H9 (cell line): Measurements from ENCODE around the gene EID1. TPM values are rescaled to one million over a fixed set of nuclear protein-coding genes. Genes with fewer than 3 reads are reported as not detected.

Experiments used
- DNase-seq: peaks from one replicate; pipeline ENCODE4 v3.0.0-alpha.2; 2017
- H2AFZ ChIP-seq: one replicate; pipeline ENCODE4 v1.6.1; 2013; ENCODE audit warnings: mild to moderate bottlenecking, low read length, control low read depth, moderate library complexity
- H2AK5ac ChIP-seq: 2 replicates; pipeline ENCODE4 v1.6.1; 2013; ENCODE audit warnings: low read length, control low read depth, mixed read lengths; ENCODE audit not compliant: insufficient read length
- H2BK120ac ChIP-seq: one replicate; pipeline ENCODE4 v1.6.1; 2013; ENCODE audit warnings: low read depth, mild to moderate bottlenecking, low read length, control low read depth, inconsistent platforms; ENCODE audit not compliant: poor library complexity, severe bottlenecking
- H2BK12ac ChIP-seq: 2 replicates; pipeline ENCODE4 v1.6.1; 2013; ENCODE audit warnings: low read length, control low read depth, mixed read lengths, low read depth; ENCODE audit not compliant: insufficient read length
- H2BK15ac ChIP-seq: 2 replicates; pipeline ENCODE4 v1.6.1; 2013; ENCODE audit warnings: low read depth, low read length, control low read depth
- H2BK20ac ChIP-seq: one replicate; pipeline ENCODE4 v1.6.1; 2013; ENCODE audit warnings: low read depth, mild to moderate bottlenecking, low read length, control low read depth, inconsistent platforms; ENCODE audit not compliant: poor library complexity, severe bottlenecking
- H2BK5ac ChIP-seq: 2 replicates; pipeline ENCODE4 v1.6.1; 2013; ENCODE audit warnings: low read length, control low read depth, mixed read lengths; ENCODE audit not compliant: insufficient read length
- H3K14ac ChIP-seq: 2 replicates; pipeline ENCODE4 v1.6.1; 2013; ENCODE audit warnings: low read length, control low read depth; ENCODE audit not compliant: insufficient read depth
- H3K18ac ChIP-seq: 2 replicates; pipeline ENCODE4 v1.6.1; 2013; ENCODE audit warnings: low read depth, mild to moderate bottlenecking, mixed read lengths, low read length, control low read depth; ENCODE audit not compliant: insufficient read length
- H3K23ac ChIP-seq: 2 replicates; pipeline ENCODE4 v1.6.1; 2013; ENCODE audit warnings: low read length, control low read depth, mixed read lengths, low read depth; ENCODE audit not compliant: insufficient read length
- H3K23me2 ChIP-seq: 2 replicates; pipeline ENCODE4 v1.6.1; 2013; ENCODE audit warnings: low read depth, mild to moderate bottlenecking, mixed read lengths, low read length, control low read depth; ENCODE audit not compliant: insufficient read length, poor library complexity, severe bottlenecking
- H3K27ac ChIP-seq: 2 replicates; pipeline ENCODE4 v1.5.1; 2013; ENCODE audit warnings: low read length, control low read depth, mixed read lengths, low read depth; ENCODE audit not compliant: insufficient read length
- H3K27me3 ChIP-seq: 2 replicates; pipeline ENCODE4 v1.6.1; 2013; ENCODE audit warnings: low read length, control low read depth, inconsistent platforms; ENCODE audit not compliant: insufficient read depth
- H3K4ac ChIP-seq: 2 replicates; pipeline ENCODE4 v1.6.1; 2013; ENCODE audit warnings: low read depth, mild to moderate bottlenecking, control low read depth, inconsistent platforms, low read length, moderate library complexity
- H3K4me1 ChIP-seq: 2 replicates; pipeline ENCODE4 v1.6.1; 2013; ENCODE audit warnings: low read length, control low read depth, inconsistent platforms; ENCODE audit not compliant: insufficient read depth
- H3K4me2 ChIP-seq: 2 replicates; pipeline ENCODE4 v1.6.1; 2013; ENCODE audit warnings: low read length, control low read depth, mixed read lengths; ENCODE audit not compliant: insufficient read length, insufficient read depth
- H3K56ac ChIP-seq: 2 replicates; pipeline ENCODE4 v1.6.1; 2013; ENCODE audit warnings: low read depth, mild to moderate bottlenecking, mixed read lengths, low read length, control low read depth; ENCODE audit not compliant: insufficient read length
- H3K79me1 ChIP-seq: 2 replicates; pipeline ENCODE4 v1.6.1; 2013; ENCODE audit warnings: low read depth, mild to moderate bottlenecking, moderate library complexity, low read length, control low read depth, inconsistent platforms; ENCODE audit not compliant: insufficient read depth, poor library complexity, severe bottlenecking
- H3K79me2 ChIP-seq: 2 replicates; pipeline ENCODE4 v1.6.1; 2013; ENCODE audit warnings: low read length, control low read depth, inconsistent platforms; ENCODE audit not compliant: insufficient read depth
- H3K9ac ChIP-seq: 2 replicates; pipeline ENCODE4 v1.6.1; 2013; ENCODE audit warnings: low read length, control low read depth, mixed read lengths; ENCODE audit not compliant: insufficient read length; ENCODE audit errors: extremely low read depth
- H3K9me3 ChIP-seq: one replicate; pipeline ENCODE4 v1.6.1; 2013; ENCODE audit warnings: low read depth, low read length, inconsistent platforms; ENCODE audit not compliant: control insufficient read depth
- H3T11ph ChIP-seq: one replicate; pipeline ENCODE4 v1.6.1; 2013; ENCODE audit warnings: mild to moderate bottlenecking, low read length, control low read depth, inconsistent platforms
- H4K20me1 ChIP-seq: one replicate; pipeline ENCODE4 v1.6.1; 2013; ENCODE audit not compliant: control insufficient read depth, insufficient read length, insufficient read depth
- H4K5ac ChIP-seq: 2 replicates; pipeline ENCODE4 v1.6.1; 2013; ENCODE audit warnings: low read depth, mild to moderate bottlenecking, mixed read lengths, low read length, control low read depth; ENCODE audit not compliant: insufficient read length
- H4K8ac ChIP-seq: replicated peaks from 2 replicates; pipeline ENCODE4 v1.6.1; 2013; ENCODE audit warnings: low read length, control low read depth, mixed read lengths, low read depth; ENCODE audit not compliant: insufficient read length
- H4K91ac ChIP-seq: 2 replicates; pipeline ENCODE4 v1.6.1; 2013; ENCODE audit warnings: low read depth, mild to moderate bottlenecking, moderate library complexity, mixed read lengths, low read length, control low read depth; ENCODE audit not compliant: insufficient read length
- H3K27ac Mint-ChIP-seq, 3 experiments: 2 replicates in 2 of 3; 3 replicates in 1 of 3; pipeline ENCODE4 v1.8.0; 2020 to 2021; ENCODE audit warnings: mixed read lengths in 3 of 3, mild to moderate bottlenecking in 1 of 3, moderate library complexity in 1 of 3
- H3K27me3 Mint-ChIP-seq: 2 replicates; pipeline ENCODE4 v1.8.0; 2021; ENCODE audit warnings: low read depth, mild to moderate bottlenecking, moderate library complexity, mixed read lengths
- H3K36me3 Mint-ChIP-seq, 3 experiments: 2 replicates in 2 of 3; 3 replicates in 1 of 3; pipeline ENCODE4 v1.8.0; 2020 to 2021; ENCODE audit warnings: low read depth in 3 of 3, mixed read lengths in 3 of 3; ENCODE audit not compliant: insufficient read depth in 1 of 3
- H3K4me1 Mint-ChIP-seq, 2 experiments: 2 replicates each; pipeline ENCODE4 v1.8.0; 2020; ENCODE audit warnings: mixed read lengths in 2 of 2
- H3K4me3 Mint-ChIP-seq, 2 experiments: 2 replicates in 1 of 2; 3 replicates in 1 of 2; pipeline ENCODE4 v1.8.0; 2020 to 2021; ENCODE audit warnings: mild to moderate bottlenecking in 2 of 2, mixed read lengths in 2 of 2, moderate library complexity in 1 of 2
- H3K9me3 Mint-ChIP-seq, 2 experiments: 2 replicates in 1 of 2; 3 replicates in 1 of 2; pipeline ENCODE4 v1.8.0; 2020; ENCODE audit warnings: mild to moderate bottlenecking in 2 of 2, mixed read lengths in 2 of 2, moderate library complexity in 1 of 2
- CTCF ChIP-seq: fragments of 200-600 bp; sonication (generic); conservative IDR thresholded peaks from 3 replicates; pipeline ENCODE4 v1.8.0; 2021; ENCODE audit warnings: antibody characterized with exemption, mild to moderate bottlenecking
- WGBS: extraction: QIAGEN DNeasy Blood & Tissue Kit; methylation state at CpG from one replicate; pipeline ENCODE4 v1.1.7; 2013; ENCODE audit warnings: missing lambda C conversion rate, low lambda C conversion rate, mixed read lengths; ENCODE audit not compliant: insufficient read length; ENCODE audit errors: extremely low coverage; 5-methylcytosine and 5-hydroxymethylcytosine counted together
- total RNA-seq: library from RNA; stranded (reverse); gene quantifications from 2 replicates; pipeline ENCODE4 v1.2.1, GENCODE V29; 2021

The EID1 gene
- total RNA-seq, 1 experiment from 2014 or later, result 113 TPM

- Histone ChIP-seq H3K14ac (no peak overlapping the region), H3K9me3 (no peaks in the 10 kb centered on the region), H3K4me2 (no peak overlapping the region), H3K79me1 (no peaks in the 10 kb centered on the region), H3K79me2 (no peaks in the 10 kb centered on the region; the same call in 1 of the 2 replicates), H2AK5ac (no peak overlapping the region), H4K8ac (no peak overlapping the region), H4K91ac (no peak overlapping the region), H3K56ac (no peak overlapping the region), H2BK12ac (no peak overlapping the region), H3T11ph (no peak overlapping the region), H3K23me2 (no peaks in the 10 kb centered on the region), H3K18ac (no peak overlapping the region), H3K4ac (no peak overlapping the region), H3K23ac (no peak overlapping the region), H3K27me3 (no peaks in the 10 kb centered on the region), H3K9ac (no peak overlapping the region), H3K27ac (no peak overlapping the region), H2BK5ac (no peak overlapping the region), H4K5ac (no peak overlapping the region), H2BK20ac (no peak overlapping the region), H2BK15ac (no peak overlapping the region), H2BK120ac (no peak overlapping the region), H3K4me1 (no peaks in the 10 kb centered on the region), H2AFZ (no peak overlapping the region), H4K20me1 (no peaks in the 10 kb centered on the region)
- Mint-ChIP-seq H3K4me1 (peaks cover 6 to 18% of the 10 kb centered on the region in 2 experiments), H3K27me3 (no peaks in the 10 kb centered on the region), H3K36me3 (peaks cover 0 to under 1% (median 0%) of the 10 kb centered on the region in 3 experiments; a peak in 1 of 7 replicates), H3K4me3 (no peak overlapping the region), H3K27ac (no peak overlapping the region), H3K9me3 (no peaks in the 10 kb centered on the region)
- TF ChIP-seq CTCF, result no peak
- no peak for DNase-seq
- no CpG with 5 or more reads among the region's 2 CpGs for WGBS
Measured at GRCh38 chr15:48883699-48884098, 5.8 kb downstream of the EID1 start.
